NCI-H526 treated with DMSO at 0.1 percent for 48 hours (cell line): ENCODE data around the gene ATG7.
A peak's percentile ranks its signal among the peaks of the same experiment; 100 is the strongest.
"Not testable (repeated sequence)": the region's sequence is repeated elsewhere in the genome, so short reads cannot be mapped to it uniquely, and the experiment has no call there.

ENCODE experiments used
- DNase-seq: peaks from one replicate; lab custom pipeline; 2025; lab: John Stamatoyannopoulos, UW

Gene ATG7

GRCh38 chr3:11568503-11569155 is 296.4 kb downstream of the ATG7 start:
- DNase-seq, result no peak

DNA sequence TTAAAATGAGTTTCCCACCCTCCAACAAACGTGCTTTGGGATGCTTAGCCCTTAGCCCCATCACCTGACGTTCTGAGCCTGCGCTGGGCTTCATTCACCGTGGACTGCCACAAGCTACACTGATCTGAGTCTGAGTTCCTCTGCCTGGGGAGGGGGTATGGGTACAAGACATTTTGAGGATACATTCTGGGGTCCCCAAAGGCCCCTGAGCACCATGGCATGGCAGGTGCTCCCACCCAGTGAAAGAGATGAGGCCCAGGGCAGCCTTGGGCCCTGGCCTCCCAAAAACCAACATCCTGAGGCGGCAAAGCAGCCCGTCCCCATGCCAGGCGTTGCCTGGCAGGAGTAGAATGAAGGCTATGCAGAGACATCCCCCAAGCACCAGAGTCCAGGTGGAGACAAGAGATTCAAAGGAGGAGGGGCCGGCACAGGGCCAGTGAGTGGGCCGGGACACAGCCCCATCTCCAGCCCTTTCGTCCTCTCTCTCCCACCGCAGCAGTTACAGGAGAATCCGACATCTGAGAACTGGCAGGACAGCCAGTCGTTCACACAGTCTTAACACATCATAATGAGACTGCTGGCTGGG is 297.1 kb downstream of the ATG7 start:
- no peak for DNase-seq

DNA sequence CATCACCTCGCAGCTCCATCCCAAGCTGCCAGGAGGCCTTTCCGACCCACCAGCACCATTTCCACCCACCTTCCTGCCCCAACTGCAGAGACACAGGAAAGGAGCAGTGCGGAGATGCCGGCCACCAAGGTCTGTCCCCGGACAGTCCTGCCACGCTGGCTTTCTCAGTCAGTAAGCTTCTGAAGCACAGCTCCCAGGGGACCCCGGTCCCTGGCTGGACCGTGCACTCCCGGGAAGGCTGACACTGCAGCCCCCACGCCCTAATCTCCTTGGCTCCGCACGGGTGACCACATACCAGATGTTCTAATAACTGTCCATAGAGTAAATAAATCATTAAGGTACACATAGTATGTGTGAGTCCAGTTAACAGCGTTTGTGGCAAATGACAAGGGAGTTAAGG is 298.1 kb downstream of the ATG7 start:
- DNase-seq, result no peak

- DNase-seq, result no peak
Measured at GRCh38 chr3:11570789-11571495, 298.7 kb downstream of the ATG7 start.

DNA sequence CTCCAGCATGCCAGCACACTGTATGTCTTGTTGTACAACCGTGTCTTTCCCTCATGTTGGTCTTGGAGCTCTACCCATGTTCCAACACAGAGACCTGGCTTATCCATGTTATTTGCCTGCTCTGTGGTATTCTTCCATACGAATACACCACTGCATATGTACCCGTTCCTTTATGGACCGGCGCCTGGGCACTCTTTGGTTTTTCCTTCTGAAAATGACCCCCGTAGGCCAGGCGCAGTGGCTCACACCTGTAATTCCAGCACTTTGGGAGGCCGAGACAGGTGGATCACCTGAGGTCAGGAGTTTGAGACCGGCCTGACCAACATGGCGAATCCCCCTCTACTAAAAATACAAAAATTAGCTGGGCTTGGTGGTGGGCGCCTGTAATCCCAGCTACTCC is 300.5 kb downstream of the ATG7 start:
- DNase-seq, result not testable (repeated sequence)

DNA sequence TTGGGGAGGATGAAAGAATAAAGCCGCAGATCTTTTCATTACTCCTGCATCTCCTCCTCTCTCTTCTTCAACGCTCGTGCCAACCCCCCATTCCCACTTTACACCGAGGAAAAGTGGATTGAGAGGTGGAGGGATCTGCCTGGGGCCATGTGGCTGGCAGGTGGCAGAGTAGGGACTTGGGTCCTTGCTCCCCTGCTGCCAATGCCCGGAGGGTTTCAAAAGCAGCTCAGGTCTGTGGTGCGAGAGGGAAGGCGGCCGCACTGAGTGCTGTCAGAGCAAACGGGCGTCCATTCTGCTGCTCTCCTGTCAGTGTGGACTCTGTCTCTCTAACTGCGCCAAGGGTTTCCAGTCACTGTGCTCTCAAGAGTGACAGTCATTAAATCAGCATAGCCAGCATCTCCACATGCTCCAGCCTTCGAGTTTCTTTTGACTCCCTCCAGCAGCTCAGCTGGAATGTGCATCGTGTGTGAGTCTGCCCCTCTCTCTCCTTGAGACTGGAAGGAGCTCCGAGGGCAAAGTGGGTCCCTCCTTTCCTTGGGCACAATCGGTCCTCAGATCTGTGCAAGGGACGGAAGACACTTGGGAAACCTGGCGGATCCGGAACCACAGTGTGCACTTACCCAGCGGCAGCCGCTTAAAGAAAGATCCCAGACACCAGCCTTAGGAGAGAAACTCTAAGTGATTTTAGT is 302.9 kb downstream of the ATG7 start:
- no peak for DNase-seq

- DNase-seq, result no peak
Measured at GRCh38 chr3:11575677-11576076, 303.5 kb downstream of the ATG7 start.

GRCh38 chr3:11576453-11576852 is 304.3 kb downstream of the ATG7 start:
- DNase-seq, result no peak

DNA sequence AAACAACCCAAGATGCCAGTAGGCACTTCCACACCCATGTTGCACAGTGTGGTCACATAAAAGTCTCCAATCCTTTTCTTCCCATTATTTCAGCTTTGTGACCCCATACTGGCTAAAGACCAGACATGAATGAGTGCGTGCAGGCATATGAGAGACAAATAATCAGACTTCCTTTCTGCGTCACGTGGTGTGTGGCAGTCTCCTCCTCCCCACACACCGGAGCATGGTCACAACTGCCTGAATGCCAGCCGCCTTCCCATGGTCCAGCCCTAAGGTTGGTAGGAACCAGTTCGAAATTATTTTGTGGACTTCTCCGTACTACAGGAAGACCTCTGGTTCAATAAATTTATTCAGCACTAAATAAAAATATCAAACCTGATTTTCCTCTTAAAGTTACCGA is 306.0 kb downstream of the ATG7 start:
- DNase-seq, result no peak

DNA sequence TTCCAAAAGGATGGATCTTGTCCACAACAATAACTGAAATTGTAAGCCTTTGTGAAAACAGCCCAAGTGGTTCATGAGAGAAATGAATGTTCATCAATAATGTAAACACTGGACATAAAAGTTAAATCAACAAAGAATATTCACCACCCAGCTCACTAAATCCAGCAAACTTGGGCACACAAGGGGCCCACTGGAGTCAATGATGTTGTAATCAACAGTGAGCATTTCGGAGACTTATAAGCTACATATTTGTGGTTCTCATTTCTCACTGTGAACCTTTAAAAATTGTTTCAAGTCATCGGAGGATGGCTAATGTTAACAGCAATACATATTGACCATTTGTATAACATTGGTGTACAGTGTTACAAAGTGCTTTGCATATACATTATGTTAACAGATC is 308.4 kb downstream of the ATG7 start:
- no peak for DNase-seq

- DNase-seq, result no peak
Measured at GRCh38 chr3:11581237-11582190, 309.3 kb downstream of the ATG7 start.

- peak; percentile 31 for DNase-seq
Measured at GRCh38 chr3:11582191-11582968, 310.2 kb downstream of the ATG7 start.

DNA sequence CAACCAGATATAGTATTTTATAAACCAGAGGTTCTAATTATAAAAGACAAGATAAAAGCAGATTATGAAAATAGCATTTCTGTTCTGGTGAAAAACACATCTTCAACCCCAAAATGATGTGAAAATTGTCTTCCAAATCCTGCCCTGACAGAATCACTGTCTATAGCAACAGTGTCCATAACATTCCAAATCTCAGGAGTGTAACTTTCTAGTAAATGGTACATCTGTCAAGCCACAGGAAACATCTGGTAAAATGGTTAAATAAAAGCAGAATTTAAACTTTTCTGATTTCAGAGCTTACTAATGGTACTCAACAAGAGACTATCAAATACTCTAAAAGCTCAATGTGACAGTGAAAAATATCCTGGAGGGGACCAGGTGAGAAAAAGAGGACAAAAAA is 311.0 kb downstream of the ATG7 start:
- DNase-seq, result no peak

GRCh38 chr3:11583638-11584046 is 311.4 kb downstream of the ATG7 start:
- no peak for DNase-seq

DNA sequence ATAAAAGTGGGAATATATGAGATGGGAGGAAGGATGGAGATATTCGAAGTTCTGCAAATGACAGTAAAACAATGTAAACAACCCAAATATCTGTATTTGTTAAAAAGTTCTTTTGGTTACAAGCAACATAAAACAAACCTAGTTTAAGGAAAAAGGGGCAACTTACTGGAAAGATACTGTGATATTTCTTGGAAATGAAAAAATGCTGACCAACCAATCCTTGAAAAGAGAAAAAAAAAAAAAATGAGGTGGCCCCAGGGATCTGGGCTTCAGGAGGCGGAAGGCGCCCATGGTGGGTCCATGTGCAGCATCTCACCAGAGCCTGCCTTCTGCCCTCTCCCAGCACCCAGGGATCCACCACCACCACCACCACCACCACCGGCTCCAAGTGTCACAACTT is 312.4 kb downstream of the ATG7 start:
- no peak for DNase-seq

DNA sequence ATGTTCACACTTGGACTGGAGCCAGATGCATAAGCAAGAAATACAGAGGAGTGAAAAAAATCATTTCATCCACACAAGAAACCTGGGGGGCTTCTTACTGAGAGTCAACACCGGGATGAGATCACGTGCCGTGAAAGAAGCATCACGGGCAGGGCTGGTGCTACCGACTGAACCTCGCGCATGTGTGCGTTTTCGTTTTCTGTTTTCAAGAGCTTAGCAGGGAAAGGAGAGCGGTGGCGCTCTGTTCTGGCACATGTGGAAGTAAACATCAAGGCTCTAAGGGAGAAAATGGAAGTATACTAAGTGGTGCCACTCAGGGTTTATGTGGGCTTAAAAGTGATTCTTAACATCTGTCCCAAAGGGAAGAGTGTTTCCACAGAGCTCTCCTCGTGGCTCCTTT is 315.6 kb downstream of the ATG7 start:
- DNase-seq, result no peak

DNA sequence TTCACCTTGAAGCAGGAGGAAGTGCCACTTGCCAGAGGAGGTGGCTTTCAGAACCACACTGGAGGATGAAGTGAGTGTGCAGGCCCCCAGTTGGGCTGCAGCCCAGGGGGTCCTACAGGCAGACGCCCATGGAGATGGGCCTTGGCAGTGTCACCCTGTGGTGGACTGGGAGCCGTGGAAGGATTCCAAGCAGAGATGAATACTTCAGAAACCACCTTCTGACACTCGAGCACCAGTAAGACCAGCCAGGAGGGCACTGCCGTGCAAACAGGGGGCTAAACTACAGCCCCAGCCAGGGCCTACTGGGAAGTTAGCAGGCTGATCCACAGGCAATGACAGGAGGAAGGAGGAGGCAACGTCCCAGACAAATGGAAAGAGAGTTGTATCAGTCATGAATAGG is 316.1 kb downstream of the ATG7 start:
- no peak for DNase-seq

DNA sequence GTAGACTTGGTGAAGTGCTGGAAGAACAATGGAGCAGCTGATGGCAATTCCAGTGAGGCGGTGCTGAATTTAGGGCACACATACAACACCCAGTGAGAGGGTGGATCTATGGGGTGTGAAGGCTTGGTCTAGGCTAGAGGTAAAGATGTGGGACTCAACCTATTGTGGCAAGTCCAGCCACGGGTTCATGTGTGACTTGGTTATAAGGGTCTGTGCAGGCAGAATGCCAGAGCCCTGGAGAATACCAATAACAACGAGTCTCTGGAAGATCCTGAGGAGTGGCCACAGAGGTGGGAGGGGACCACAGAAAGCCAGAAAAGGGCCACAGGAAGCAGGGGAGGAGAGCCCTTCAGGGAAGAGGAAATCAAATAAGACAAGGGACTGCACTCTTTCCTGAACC is 316.6 kb downstream of the ATG7 start:
- no peak for DNase-seq

DNA sequence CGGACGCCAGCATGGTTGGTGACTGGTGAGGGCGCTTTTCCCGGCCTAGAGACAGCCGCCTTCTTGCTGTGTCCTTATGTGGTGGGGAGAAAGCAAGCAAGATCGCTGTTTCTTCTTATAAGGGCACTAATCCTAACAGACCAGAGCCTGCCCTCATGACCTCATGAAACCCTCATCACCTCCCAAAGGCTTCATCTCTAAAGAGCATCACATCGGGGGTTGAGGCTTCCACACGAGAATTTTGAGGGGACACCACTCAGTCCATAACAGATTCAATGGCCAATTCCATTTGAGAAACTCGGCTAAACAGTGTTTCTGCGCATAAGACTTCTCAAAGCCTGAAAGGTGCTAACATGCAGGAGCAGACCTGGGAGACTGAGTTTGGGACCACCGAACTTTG is 317.5 kb downstream of the ATG7 start:
- no peak for DNase-seq

DNA sequence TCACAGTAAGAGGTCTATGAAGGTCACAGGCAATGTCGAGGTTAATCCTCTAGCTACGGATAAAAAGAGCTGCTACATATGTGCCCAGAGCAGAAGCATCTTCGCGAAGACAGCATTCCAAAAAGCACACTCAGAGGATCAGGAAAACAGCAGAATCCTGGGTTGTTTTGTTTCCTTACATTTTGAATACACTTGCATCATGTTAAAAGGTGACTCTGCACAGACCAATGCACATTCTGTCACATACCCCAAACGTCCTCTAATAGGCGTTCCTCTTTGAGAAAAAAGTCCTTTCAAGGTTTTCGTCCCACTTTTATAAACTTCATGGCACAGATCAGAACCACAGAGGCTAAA is 318.8 kb downstream of the ATG7 start:
- no peak for DNase-seq
